GM23248 (cell line): ENCODE measurements around the gene PRKAR1B. TPM values are rescaled to one million over a fixed set of nuclear protein-coding genes. Genes with fewer than 3 reads are reported as not detected.

Source experiments
- DNase-seq: peaks from one replicate; pipeline ENCODE4 v3.0.0-alpha.2; 2015
- H2AFZ ChIP-seq: fragments of 200-600 bp; sonication (generic); 2 replicates; pipeline ENCODE4 v1.6.1; 2016; ENCODE audit warnings: antibody characterized with exemption
- H3F3A ChIP-seq: fragments of 200-600 bp; sonication (generic); 2 replicates; pipeline ENCODE4 v1.6.1; 2016; ENCODE audit warnings: mild to moderate bottlenecking, antibody characterized with exemption, mixed run types; ENCODE audit not compliant: insufficient read depth
- H3K27ac ChIP-seq: fragments of 200-600 bp; sonication (generic); 2 replicates; pipeline ENCODE4 v1.5.1; 2016; ENCODE audit warnings: mild to moderate bottlenecking
- H3K27me3 ChIP-seq: fragments of 200-600 bp; sonication (generic); replicated peaks from 2 replicates; pipeline ENCODE4 v1.6.1; 2016; ENCODE audit warnings: mild to moderate bottlenecking; ENCODE audit not compliant: insufficient read depth
- H3K36me3 ChIP-seq: fragments of 200-600 bp; sonication (generic); 2 replicates; pipeline ENCODE4 v1.6.1; 2016; ENCODE audit warnings: low read depth, mild to moderate bottlenecking
- H3K4me1 ChIP-seq: fragments of 200-600 bp; sonication (generic); 2 replicates; pipeline ENCODE4 v1.6.1; 2016; ENCODE audit warnings: mild to moderate bottlenecking; ENCODE audit not compliant: insufficient read depth
- H3K4me2 ChIP-seq: fragments of 200-600 bp; sonication (generic); one replicate; pipeline ENCODE4 v1.6.1; 2016; ENCODE audit warnings: mild to moderate bottlenecking; ENCODE audit not compliant: unreplicated experiment
- H3K4me3 ChIP-seq: fragments of 200-600 bp; sonication (generic); 2 replicates; pipeline ENCODE4 v1.5.1; 2016; ENCODE audit warnings: mild to moderate bottlenecking
- H3K79me2 ChIP-seq: fragments of 200-600 bp; sonication (generic); 2 replicates; pipeline ENCODE4 v1.6.1; 2016; ENCODE audit warnings: mild to moderate bottlenecking; ENCODE audit not compliant: insufficient read depth
- H3K9ac ChIP-seq: fragments of 200-600 bp; sonication (generic); 2 replicates; pipeline ENCODE4 v1.6.1; 2016; ENCODE audit warnings: mild to moderate bottlenecking
- H3K9me2 ChIP-seq: fragments of 200-600 bp; sonication (generic); 2 replicates; pipeline ENCODE4 v1.6.1; 2016; ENCODE audit warnings: mixed run types, mild to moderate bottlenecking, moderate library complexity; ENCODE audit not compliant: insufficient read depth
- H3K9me3 ChIP-seq: fragments of 200-600 bp; sonication (generic); one replicate; pipeline ENCODE4 v1.6.1; 2017; ENCODE audit warnings: low read depth
- H4K20me1 ChIP-seq: fragments of 200-600 bp; sonication (generic); 2 replicates; pipeline ENCODE4 v1.6.0; 2016; ENCODE audit not compliant: insufficient read depth
- EZH2 ChIP-seq: fragments of 200-600 bp; sonication (generic); IDR thresholded peaks from 2 replicates; pipeline ENCODE4 v1.6.1; 2018; ENCODE audit warnings: antibody characterized with exemption, mild to moderate bottlenecking; ENCODE audit not compliant: insufficient read depth, poor library complexity, severe bottlenecking
- EZH2phosphoT487 ChIP-seq: fragments of 200-600 bp; sonication (generic); IDR thresholded peaks from 2 replicates; pipeline ENCODE4 v1.6.1; 2018; ENCODE audit warnings: antibody characterized with exemption, moderate library complexity, mild to moderate bottlenecking, low read depth; ENCODE audit not compliant: insufficient read depth
- WGBS, 2 experiments: methylation state at CpG; one replicate each; pipeline ENCODE4 v1.1.6; 2015 to 2017; ENCODE audit warnings: low lambda C conversion rate in 2 of 2, low coverage in 1 of 2; ENCODE audit errors: missing lambda C conversion rate in 2 of 2; 5-methylcytosine and 5-hydroxymethylcytosine counted together
- in situ Hi-C: fragments of 300-500 bp; cut with MboI; formaldehyde crosslinking; loops from 2 replicates; pipeline ENCODE4 v1.15.0; 2020
- polyA plus RNA-seq: library from polyadenylated mRNA; unstranded; fragments of >200 nt; fragmentation: Nextera tagmentation; extraction: Ambion mirVana; gene quantifications from 2 replicates; pipeline ENCODE4 v1.2.1, GENCODE V29; 2016
- total RNA-seq: library from RNA; depleted of rRNA; stranded (reverse); fragments of >200 nt; shearing (Covaris generic); gene quantifications from 2 replicates; pipeline ENCODE4 v1.2.3, GENCODE V29; 2014

Gene PRKAR1B
- total and polyA plus RNA-seq, 2 experiments from 2014 or later, result 10.2 to 12.9 TPM

GRCh38 chr7:556837-557557 is 170.1 kb downstream of the PRKAR1B start:
- Histone ChIP-seq H3K27ac (no peak overlapping the region), H3K9me3 (no peaks in the 10 kb centered on the region), H3K36me3 (no peaks in the 10 kb centered on the region), H4K20me1 (no peaks in the 10 kb centered on the region), H3K4me2 (no peak overlapping the region), H2AFZ (no peak overlapping the region), H3K9me2 (no peaks in the 10 kb centered on the region), H3K4me1 (no peaks in the 10 kb centered on the region), H3F3A (no peaks in the 10 kb centered on the region), H3K4me3 (no peak overlapping the region), H3K27me3 (no peaks in the 10 kb centered on the region), H3K79me2 (no peaks in the 10 kb centered on the region), H3K9ac (no peak overlapping the region)
- in situ Hi-C loops, result no loop called here
- DNase-seq, result no peak
- 66 to 73% methylated on average over 31 to 32 of the region's 32 CpGs for WGBS, 2 experiments
- TF ChIP-seq EZH2 (no peak), EZH2phosphoT487 (no peak)

GRCh38 chr7:556291-556826 is 170.7 kb downstream of the PRKAR1B start:
- no peak overlapping the region for H3K4me3 ChIP-seq
- TF ChIP-seq EZH2phosphoT487 (no peak), EZH2 (no peak)
- no peaks in the 10 kb centered on the region for H3K36me3 ChIP-seq
- DNase-seq, result no peak
- no peaks in the 10 kb centered on the region for H3K27me3 ChIP-seq
- no peak overlapping the region for H3K4me2 ChIP-seq
- no peaks in the 10 kb centered on the region for H4K20me1 ChIP-seq
- no peak overlapping the region for H2AFZ ChIP-seq
- no peaks in the 10 kb centered on the region for H3K4me1 ChIP-seq
- H3K79me2 ChIP-seq, result no peaks in the 10 kb centered on the region
- no peak overlapping the region for H3K9ac ChIP-seq
- in situ Hi-C loops, result no loop called here
- H3K27ac ChIP-seq, result no peak overlapping the region
- no peaks in the 10 kb centered on the region for H3K9me2 ChIP-seq
- H3F3A ChIP-seq, result no peaks in the 10 kb centered on the region
- 51 to 55% methylated on average over 30 of the region's 30 CpGs for WGBS, 2 experiments
- H3K9me3 ChIP-seq, result no peaks in the 10 kb centered on the region

GRCh38 chr7:555551-556160 is 171.4 kb downstream of the PRKAR1B start:
- DNase-seq, result no peak

GRCh38 chr7:553636-554111 is 173.4 kb downstream of the PRKAR1B start:
- WGBS, 2 experiments, result 64 to 69% methylated on average over 18 of the region's 18 CpGs
- no peaks in the 10 kb centered on the region for H3K9me2 ChIP-seq
- no peak for TF ChIP-seq EZH2
- no peak for TF ChIP-seq EZH2phosphoT487
- no peaks in the 10 kb centered on the region for H3K4me1 ChIP-seq
- in situ Hi-C loops, result no loop called here
- H3K4me2 ChIP-seq, result no peak overlapping the region
- H4K20me1 ChIP-seq, result no peaks in the 10 kb centered on the region
- H3K9ac ChIP-seq, result no peak overlapping the region
- H3F3A ChIP-seq, result no peaks in the 10 kb centered on the region
- H3K27ac ChIP-seq, result no peak overlapping the region
- no peak overlapping the region for H2AFZ ChIP-seq
- no peaks in the 10 kb centered on the region for H3K79me2 ChIP-seq
- H3K9me3 ChIP-seq, result no peaks in the 10 kb centered on the region
- H3K27me3 ChIP-seq, result no peaks in the 10 kb centered on the region
- no peak for DNase-seq
- H3K36me3 ChIP-seq, result no peaks in the 10 kb centered on the region
- H3K4me3 ChIP-seq, result no peak overlapping the region

More at GRCh38 chr7:555551-556160, 171.4 kb downstream of the PRKAR1B start:
- Histone ChIP-seq H3K36me3 (no peaks in the 10 kb centered on the region), H2AFZ (no peak overlapping the region), H3K27me3 (no peaks in the 10 kb centered on the region), H3K9me3 (no peaks in the 10 kb centered on the region), H4K20me1 (no peaks in the 10 kb centered on the region), H3K9me2 (no peaks in the 10 kb centered on the region), H3K9ac (no peak overlapping the region), H3F3A (no peaks in the 10 kb centered on the region), H3K27ac (no peak overlapping the region), H3K4me1 (no peaks in the 10 kb centered on the region), H3K79me2 (no peaks in the 10 kb centered on the region), H3K4me2 (no peak overlapping the region), H3K4me3 (no peak overlapping the region)
- TF ChIP-seq EZH2 (no peak), EZH2phosphoT487 (no peak)
- in situ Hi-C loops, result no loop called here
- WGBS, 2 experiments, result 72 to 76% methylated on average over 16 to 18 of the region's 18 CpGs
